GM12878 (cell line): ENCODE measurements around the gene DUS2. TPM values are rescaled to one million over a fixed set of nuclear protein-coding genes. Genes with fewer than 3 reads are reported as not detected.

Experiments used
- ATAC-seq: fragments of 200-7000 bp; cut with Tn5 transposase; 3 replicates; pipeline ENCODE4 v1.9.1; 2020; ENCODE audit warnings: mild to moderate bottlenecking, moderate library complexity
- BruUV-seq: library from RNA; stranded (reverse); fragments of 400-500 nt; replicated peaks from 2 replicates; lab custom pipeline; 2021; lab: Mats Ljungman, UMichigan
- CTCF ChIA-PET: fragments of 300-600 bp; sonication (Branson Sonifier 250); formaldehyde crosslinking; extraction: SDS; loops from one replicate; lab custom pipeline; 2021; ENCODE audit warnings: inconsistent platforms; lab: Yijun Ruan, JAX
- POLR2A ChIA-PET: fragments of 350-600 bp; formaldehyde crosslinking; extraction: SDS; loops from one replicate; lab custom pipeline; 2021; ENCODE audit warnings: inconsistent platforms; lab: Charles Lee
- RAD21 ChIA-PET: fragments of 300-600 bp; sonication (Branson Sonifier 250); formaldehyde crosslinking; loops from one replicate; lab custom pipeline; 2023; ENCODE audit warnings: antibody characterized with exemption; ENCODE audit not compliant: unreplicated experiment; lab: Charles Lee
- SMC1A ChIA-PET: fragments of 300-600 bp; sonication (Branson Sonifier 250); formaldehyde crosslinking; loops from one replicate; lab custom pipeline; 2023; ENCODE audit not compliant: unreplicated experiment, uncharacterized antibody; lab: Charles Lee
- DNase-seq: peaks from one replicate; pipeline ENCODE4 v3.0.0-alpha.2; 2011; ENCODE audit warnings: low read depth, low spot score
- FAIRE-seq: peaks from 3 replicates; lab custom pipeline; 2011; peaks lifted over from hg19 to GRCh38; lab: Jason Lieb, UNC
- H2AFZ ChIP-seq: 2 replicates; pipeline ENCODE4 v1.6.0; 2011; ENCODE audit warnings: low read depth, low read length, control low read depth; ENCODE audit not compliant: control insufficient read depth
- H3K27ac ChIP-seq: 2 replicates; pipeline ENCODE4 v1.5.1; 2011; ENCODE audit warnings: control low read depth; ENCODE audit not compliant: control insufficient read depth, insufficient read depth
- H3K27me3 ChIP-seq, 2 experiments: replicated peaks in 1 of 2; 2 replicates each; pipeline versions ENCODE4 v1.6.0 to v1.6.1; 2011; ENCODE audit warnings: low read length in 1 of 2; ENCODE audit not compliant: control insufficient read depth in 2 of 2, insufficient read depth in 2 of 2
- H3K36me3 ChIP-seq, 2 experiments: 2 replicates each; pipeline ENCODE4 v1.5.1; 2011; ENCODE audit warnings: low read length in 1 of 2; ENCODE audit not compliant: control insufficient read depth in 2 of 2, insufficient read depth in 2 of 2
- H3K4me1 ChIP-seq: 2 replicates; pipeline ENCODE4 v1.6.1; 2011; ENCODE audit warnings: mild to moderate bottlenecking, low read length, moderate library complexity, mixed read lengths; ENCODE audit not compliant: control insufficient read depth, insufficient read depth
- H3K4me2 ChIP-seq: 2 replicates; pipeline ENCODE4 v1.6.0; 2011; ENCODE audit warnings: control low read depth; ENCODE audit not compliant: control insufficient read depth, insufficient read depth
- H3K4me3 ChIP-seq: fragments of 200-600 bp; sonication (generic); 2 replicates; pipeline ENCODE4 v1.5.1; 2016
- H3K79me2 ChIP-seq: 2 replicates; pipeline ENCODE4 v1.6.0; 2011; ENCODE audit warnings: low read length; ENCODE audit not compliant: control insufficient read depth, insufficient read depth
- H3K9ac ChIP-seq: 2 replicates; pipeline ENCODE4 v1.8.0; 2011; ENCODE audit warnings: low read length, control low read depth, mixed read lengths; ENCODE audit not compliant: control insufficient read depth, insufficient read depth
- H3K9me3 ChIP-seq: replicated peaks from 3 replicates; pipeline ENCODE4 v1.5.1; 2011; ENCODE audit warnings: mild to moderate bottlenecking, low read length; ENCODE audit not compliant: control insufficient read depth, insufficient read depth
- H4K20me1 ChIP-seq: 2 replicates; pipeline ENCODE4 v1.6.0; 2011; ENCODE audit not compliant: control insufficient read depth, insufficient read depth
- EGR1 ChIP-seq, 2 experiments: IDR thresholded peaks; 1 replicate in 1 of 2; 2 replicates in 1 of 2; pipeline ENCODE4 v1.6.1; 2011 to 2012; ENCODE audit warnings: low read depth in 2 of 2, low read length in 2 of 2, borderline replicate concordance in 1 of 2, mild to moderate bottlenecking in 1 of 2, moderate library complexity in 1 of 2
- HDAC6 ChIP-seq: fragments of 200-600 bp; sonication (generic); IDR thresholded peaks from one replicate; pipeline ENCODE4 v1.8.0; 2017; ENCODE audit warnings: antibody characterized with exemption; ENCODE audit not compliant: unreplicated experiment
- JUNB ChIP-seq: IDR thresholded peaks from 2 replicates; pipeline ENCODE4 v1.6.1; 2016; ENCODE audit warnings: antibody characterized with exemption, mild to moderate bottlenecking
- NFIC ChIP-seq: IDR thresholded peaks from 2 replicates; pipeline ENCODE4 v1.6.1; 2012; ENCODE audit warnings: low read depth, mild to moderate bottlenecking, inconsistent platforms, low read length, moderate library complexity
- RAD21 ChIP-seq: IDR thresholded peaks from 2 replicates; pipeline ENCODE4 v1.6.1; 2011; ENCODE audit warnings: mild to moderate bottlenecking, low read depth, low read length, moderate library complexity; ENCODE audit not compliant: insufficient read depth
- RELB ChIP-seq: fragments of 450-650 bp; IDR thresholded peaks from 2 replicates; pipeline ENCODE4 v1.6.1; 2017; ENCODE audit warnings: low read depth, mild to moderate bottlenecking, moderate library complexity
- WGBS: methylation state at CpG from one replicate; pipeline ENCODE4 v1.1.6; 2016; ENCODE audit warnings: low lambda C conversion rate; ENCODE audit not compliant: insufficient replicate concordance, insufficient coverage; ENCODE audit errors: missing lambda C conversion rate; 5-methylcytosine and 5-hydroxymethylcytosine counted together
- in situ Hi-C: fragments of 300-500 bp; cut with MboI; formaldehyde crosslinking; loops from 9 replicates; pipeline ENCODE4 v1.14.3; 2018; ENCODE audit warnings: mixed read lengths
- intact Hi-C: fragments of 100-400 bp; cut with micrococcal nuclease; formaldehyde crosslinking; loops from one replicate; pipeline ENCODE4 v1.14.2; 2022; ENCODE audit not compliant: unreplicated experiment
- polyA plus RNA-seq, 11 experiments: library from polyadenylated mRNA; depleted of rRNA in 4 of 11; unstranded in 6 of 11; stranded (reverse) in 5 of 11; fragments of >200 nt; fragmentation: Nextera tagmentation in 4 of 11; fragmentation: Illumina TruSeq in 1 of 11; extraction: Ambion mirVana in 4 of 11; extraction: Trizol in 1 of 11; gene quantifications; 1 replicate in 1 of 11; 2 replicates in 10 of 11; pipeline versions ENCODE4 v1.2.1 to v1.2.3, GENCODE V29; 2011 to 2016; ENCODE audit warnings: inconsistent platforms in 2 of 11, missing spikeins in 2 of 11, low read depth in 1 of 11
- total RNA-seq, 4 experiments: library from RNA; depleted of rRNA in 3 of 4; stranded (reverse); fragments of >200 nt in 3 of 4; fragmentation: Illumina TruSeq in 1 of 4; extraction: Trizol in 1 of 4; gene quantifications; 2 replicates each; pipeline versions ENCODE4 v1.2.1 to v1.2.3, GENCODE V29; 2013 to 2021

DUS2 gene
- total and polyA plus RNA-seq, 10 of the 15 experiments (the other 5 are each of a cell fraction or from before 2014, with no cell fraction given), result 4.8 to 32.3 (median 25.5) TPM

GRCh38 chr16:68031951-68032350, 8.9 kb downstream of the DUS2 start:
- RAD21 ChIA-PET, result no interaction called here
- Histone ChIP-seq H3K4me2 (no peak overlapping the region), H3K27ac (no peak overlapping the region), H3K79me2 (no peaks in the 10 kb centered on the region), H3K4me3 (no peak overlapping the region), H3K9ac (no peak overlapping the region), H3K27me3 (no peaks in the 10 kb centered on the region), H2AFZ (no peak overlapping the region), H3K36me3 (no peaks in the 10 kb centered on the region; a peak in 2 of 4 replicates), H3K4me1 (no peaks in the 10 kb centered on the region), H4K20me1 (no peaks in the 10 kb centered on the region), H3K9me3 (no peaks in the 10 kb centered on the region)
- SMC1A ChIA-PET, result no interaction called here
- ATAC-seq (no peak), DNase-seq (no peak), FAIRE-seq (no peak)
- POLR2A ChIA-PET, result interaction anchor here (1.4 kb wide), 1 partner anchor 10 kb away, joined by 5 read pairs; no protein-coding TSS in a partner anchor
- 96% methylated on average over 2 of the region's 2 CpGs for WGBS
- in situ Hi-C loops (no loop called here), intact Hi-C loops (no loop called here)
- TF ChIP-seq RAD21 (no peak), NFIC (no peak), EGR1 (IDR thresholded peaks at IDR 0.05; ENCODE audit: borderline replicate concordance in 1 of 2, low read depth in 2 of 2, low read length in 2 of 2) (no peak), JUNB (no peak), HDAC6 (no peak), RELB (no peak)
- CTCF ChIA-PET, result interaction anchor here (1.0 kb wide), 1 partner anchor 149 kb away, joined by 3 read pairs; no protein-coding TSS in a partner anchor
- no TSS peak for BruUV-seq
